ENCODE measurements around the gene FNDC3B. TPM values are rescaled to one million over a fixed set of nuclear protein-coding genes. Genes with fewer than 3 reads are reported as not detected.

The FNDC3B gene
- total and polyA plus RNA-seq, 3 donors from 2014 or later: 24.2 to 63.5 (median 57.7) TPM

DNA sequence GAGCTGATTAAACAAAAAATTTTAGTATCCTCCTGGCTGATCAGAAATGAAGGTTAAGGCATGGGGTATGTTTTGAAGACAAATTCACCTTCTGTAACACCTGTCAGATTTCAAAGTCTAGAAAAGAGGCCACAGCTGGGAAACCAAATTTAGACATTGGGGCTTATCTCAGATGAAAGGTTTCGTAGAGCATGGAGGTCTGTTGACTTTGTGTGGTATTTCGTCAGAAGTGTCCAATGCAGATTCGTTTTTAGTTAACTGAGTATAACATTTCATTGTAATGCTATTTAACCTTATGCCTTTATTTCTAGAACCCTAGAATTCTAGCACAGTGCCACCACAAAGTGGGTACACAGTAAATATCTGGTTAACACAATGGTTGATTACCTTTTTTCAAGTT lies 61.7 kb downstream of the FNDC3B start:
- TF ChIP-seq, protein P1, sequence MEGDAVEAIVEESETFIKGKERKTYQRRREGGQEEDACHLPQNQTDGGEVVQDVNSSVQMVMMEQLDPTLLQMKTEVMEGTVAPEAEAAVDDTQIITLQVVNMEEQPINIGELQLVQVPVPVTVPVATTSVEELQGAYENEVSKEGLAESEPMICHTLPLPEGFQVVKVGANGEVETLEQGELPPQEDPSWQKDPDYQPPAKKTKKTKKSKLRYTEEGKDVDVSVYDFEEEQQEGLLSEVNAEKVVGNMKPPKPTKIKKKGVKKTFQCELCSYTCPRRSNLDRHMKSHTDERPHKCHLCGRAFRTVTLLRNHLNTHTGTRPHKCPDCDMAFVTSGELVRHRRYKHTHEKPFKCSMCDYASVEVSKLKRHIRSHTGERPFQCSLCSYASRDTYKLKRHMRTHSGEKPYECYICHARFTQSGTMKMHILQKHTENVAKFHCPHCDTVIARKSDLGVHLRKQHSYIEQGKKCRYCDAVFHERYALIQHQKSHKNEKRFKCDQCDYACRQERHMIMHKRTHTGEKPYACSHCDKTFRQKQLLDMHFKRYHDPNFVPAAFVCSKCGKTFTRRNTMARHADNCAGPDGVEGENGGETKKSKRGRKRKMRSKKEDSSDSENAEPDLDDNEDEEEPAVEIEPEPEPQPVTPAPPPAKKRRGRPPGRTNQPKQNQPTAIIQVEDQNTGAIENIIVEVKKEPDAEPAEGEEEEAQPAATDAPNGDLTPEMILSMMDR (IDR thresholded peaks at IDR 0.05): no peak
- TF ChIP-seq POLR2A (IDR thresholded peaks at IDR 0.05): no peak
- no peaks in the 10 kb centered on the region for H3K27me3 ChIP-seq
- no peaks in the 10 kb centered on the region for H3K36me3 ChIP-seq (ENCODE audit: low read depth, missing control alignments)
- DNase-seq: no peak
- H3K9me3 ChIP-seq: no peaks in the 10 kb centered on the region
- H3K4me1 ChIP-seq: peaks cover 22% of the 10 kb centered on the region
- intact Hi-C loops (cut with DNase I; ENCODE audit: low total_unique reads): no loop called here
- 72 to 74% methylated on average over 3 of the region's 3 CpGs for WGBS, 2 donors
- H3K27ac ChIP-seq: no peak overlapping the region
- H3K4me3 ChIP-seq: no peak overlapping the region

GRCh38 chr3:172102123-172102882 lies 62.9 kb downstream of the FNDC3B start:
- H3K36me3 ChIP-seq (ENCODE audit: low read depth, missing control alignments): no peaks in the 10 kb centered on the region
- 63 to 70% methylated on average over 5 of the region's 5 CpGs for WGBS, 2 donors
- no peaks in the 10 kb centered on the region for H3K27me3 ChIP-seq
- no peak overlapping the region for H3K27ac ChIP-seq
- no peak overlapping the region for H3K4me3 ChIP-seq
- intact Hi-C loops (cut with DNase I; ENCODE audit: low total_unique reads): no loop called here
- peaks cover 13% of the 10 kb centered on the region for H3K4me1 ChIP-seq
- TF ChIP-seq, protein P1 (IDR thresholded peaks at IDR 0.05): no peak
- TF ChIP-seq POLR2A (IDR thresholded peaks at IDR 0.05): no peak
- DNase-seq: no peak
- no peaks in the 10 kb centered on the region for H3K9me3 ChIP-seq

DNA sequence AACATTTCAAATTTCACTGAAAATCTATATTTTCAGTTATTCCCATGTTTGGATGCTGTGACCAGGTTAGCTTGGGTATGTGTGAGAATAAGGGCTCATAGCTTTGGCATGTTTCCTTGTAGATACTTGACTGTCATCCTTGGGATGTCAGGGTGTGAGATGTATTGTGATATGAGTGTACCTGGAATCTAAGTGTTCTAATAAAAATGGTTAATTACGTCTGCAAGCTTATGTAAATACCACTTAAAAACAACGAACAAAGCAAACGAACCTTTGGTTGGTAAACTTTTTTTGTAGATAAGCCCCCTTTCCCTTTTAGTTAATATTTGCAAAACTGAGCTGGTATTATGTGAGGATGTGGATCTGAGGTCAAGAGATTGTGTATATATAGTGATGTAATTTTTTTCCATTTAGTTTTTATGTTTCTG lies 63.5 kb downstream of the FNDC3B start:
- DNase-seq: no peak
- no peaks in the 10 kb centered on the region for H3K27me3 ChIP-seq
- no peak overlapping the region for H3K27ac ChIP-seq
- H3K4me1 ChIP-seq: peaks cover 13% of the 10 kb centered on the region
- 78 to 82% methylated on average over 3 of the region's 3 CpGs for WGBS, 2 donors
- no peak overlapping the region for H3K4me3 ChIP-seq
- intact Hi-C loops (cut with DNase I; ENCODE audit: low total_unique reads): no loop called here
- no peaks in the 10 kb centered on the region for H3K36me3 ChIP-seq (ENCODE audit: low read depth, missing control alignments)
- TF ChIP-seq POLR2A (IDR thresholded peaks at IDR 0.05): no peak
- TF ChIP-seq, protein P1 (IDR thresholded peaks at IDR 0.05): no peak
- no peaks in the 10 kb centered on the region for H3K9me3 ChIP-seq

- no peaks in the 10 kb centered on the region for H3K36me3 ChIP-seq (ENCODE audit: low read depth, missing control alignments)
- DNase-seq: no peak
- H3K9me3 ChIP-seq: no peaks in the 10 kb centered on the region
- H3K27ac ChIP-seq: no peak overlapping the region
- H3K4me3 ChIP-seq: no peak overlapping the region
- H3K27me3 ChIP-seq: no peaks in the 10 kb centered on the region
- intact Hi-C loops (cut with DNase I; ENCODE audit: low total_unique reads): no loop called here
- 44 to 49% methylated on average over 2 of the region's 2 CpGs for WGBS, 2 donors
- H3K4me1 ChIP-seq: peaks cover 13% of the 10 kb centered on the region
- TF ChIP-seq POLR2A (IDR thresholded peaks at IDR 0.05): no peak
- TF ChIP-seq, protein P1 (IDR thresholded peaks at IDR 0.05): no peak
Observed at GRCh38 chr3:172103724-172104123, 64.3 kb downstream of the FNDC3B start.

Measured in testis (tissue), 3 donors.